Panc1 (cell line): ENCODE measurements around the gene PAQR4. TPM values are rescaled to one million over a fixed set of nuclear protein-coding genes. Genes with fewer than 3 reads are reported as not detected.

Source experiments
- ATAC-seq: fragments of 200-7000 bp; cut with Tn5 transposase; 2 replicates; pipeline ENCODE4 v1.9.1; 2020; ENCODE audit warnings: mild to moderate bottlenecking, moderate library complexity
- BruUV-seq: library from RNA; stranded (reverse); fragments of 400-500 nt; replicated peaks from 2 replicates; lab custom pipeline; 2021; lab: Mats Ljungman, UMichigan
- CTCF ChIA-PET: fragments of 300-600 bp; sonication (Branson Sonifier 250); formaldehyde crosslinking; loops from one replicate; lab custom pipeline; 2022; ENCODE audit warnings: antibody characterized with exemption; lab: Charles Lee
- POLR2A ChIA-PET: fragments of 300-600 bp; sonication (Branson Sonifier 250); formaldehyde crosslinking; loops from one replicate; lab custom pipeline; 2022; ENCODE audit warnings: antibody characterized with exemption; lab: Charles Lee
- DNase-seq: peaks from one replicate; pipeline ENCODE4 v3.0.0-alpha.2; 2010; ENCODE audit warnings: low read depth, low spot score
- H3K27ac ChIP-seq: 2 replicates; pipeline ENCODE4 v1.5.1; 2011; ENCODE audit warnings: mild to moderate bottlenecking, low read length, inconsistent platforms
- H3K27me3 ChIP-seq: fragments of 200-500 bp; sonication (Bioruptor generic); 2 replicates; pipeline ENCODE4 v1.6.0; 2014; ENCODE audit warnings: low read length, inconsistent platforms; ENCODE audit not compliant: control insufficient read depth, insufficient read depth
- H3K36me3 ChIP-seq: fragments of 200-500 bp; sonication (Bioruptor generic); 2 replicates; pipeline ENCODE4 v1.5.1; 2014; ENCODE audit warnings: inconsistent platforms, mild to moderate bottlenecking, low read length, moderate library complexity; ENCODE audit not compliant: control insufficient read depth, insufficient read depth
- H3K4me1 ChIP-seq: 2 replicates; pipeline ENCODE4 v1.5.1; 2011; ENCODE audit warnings: inconsistent platforms, mild to moderate bottlenecking, low read length, moderate library complexity; ENCODE audit not compliant: control insufficient read depth, insufficient read depth
- H3K4me3 ChIP-seq, 2 experiments: 2 replicates each; pipeline ENCODE4 v1.5.1; 2011 to 2012; ENCODE audit warnings: low read depth in 2 of 2, low read length in 2 of 2, mild to moderate bottlenecking in 2 of 2, inconsistent platforms in 1 of 2, moderate library complexity in 1 of 2
- H3K9me3 ChIP-seq: fragments of 200-500 bp; sonication (Bioruptor generic); 2 replicates; pipeline ENCODE4 v1.5.1; 2014; ENCODE audit warnings: low read depth, mild to moderate bottlenecking, inconsistent platforms, low read length, moderate library complexity; ENCODE audit not compliant: control insufficient read depth, insufficient read depth
- POLR2AphosphoS5 ChIP-seq: IDR thresholded peaks from 2 replicates; pipeline ENCODE4 v1.6.1; 2012; ENCODE audit warnings: mild to moderate bottlenecking, low read depth, low read length, moderate library complexity
- SIN3A ChIP-seq: IDR thresholded peaks from 2 replicates; pipeline ENCODE4 v1.6.1; 2012; ENCODE audit warnings: low read depth, mild to moderate bottlenecking, low read length, moderate library complexity, borderline replicate concordance; ENCODE audit not compliant: insufficient read depth
- TCF7L2 ChIP-seq: IDR thresholded peaks from 2 replicates; pipeline ENCODE4 v1.6.1; 2011; ENCODE audit warnings: mild to moderate bottlenecking, low read depth, low read length, inconsistent platforms
- in situ Hi-C: cut with HindIII; loops from 2 replicates; pipeline ENCODE4 v1.10.0; 2016; ENCODE audit warnings: low sequenced_read_pairs, low pct_unique_long_range_greater_than_20kb
- intact Hi-C: fragments of 100-400 bp; cut with micrococcal nuclease; formaldehyde crosslinking; loops from one replicate; pipeline ENCODE4 v1.10.0; 2022; ENCODE audit not compliant: unreplicated experiment
- total RNA-seq: library from RNA; stranded (reverse); gene quantifications from one replicate; pipeline ENCODE4 v1.2.1, GENCODE V29; 2021; ENCODE audit not compliant: unreplicated experiment
- TF ChIP-seq, protein P1 (sequence below): fragments of 450-650 bp; IDR thresholded peaks from 2 replicates; pipeline ENCODE4 v1.5.1; 2017; ENCODE audit warnings: mild to moderate bottlenecking
- TF ChIP-seq, protein P2 (sequence below), 2 experiments: IDR thresholded peaks; 2 replicates each; pipeline ENCODE4 v1.6.1; 2011 to 2012; ENCODE audit warnings: low read depth in 2 of 2, control low read depth in 1 of 2, low read length in 1 of 2, mild to moderate bottlenecking in 1 of 2, moderate library complexity in 1 of 2; ENCODE audit not compliant: insufficient read depth in 1 of 2

PAQR4 gene
- total RNA-seq, 1 experiment from 2014 or later, result 51.8 TPM

DNA sequence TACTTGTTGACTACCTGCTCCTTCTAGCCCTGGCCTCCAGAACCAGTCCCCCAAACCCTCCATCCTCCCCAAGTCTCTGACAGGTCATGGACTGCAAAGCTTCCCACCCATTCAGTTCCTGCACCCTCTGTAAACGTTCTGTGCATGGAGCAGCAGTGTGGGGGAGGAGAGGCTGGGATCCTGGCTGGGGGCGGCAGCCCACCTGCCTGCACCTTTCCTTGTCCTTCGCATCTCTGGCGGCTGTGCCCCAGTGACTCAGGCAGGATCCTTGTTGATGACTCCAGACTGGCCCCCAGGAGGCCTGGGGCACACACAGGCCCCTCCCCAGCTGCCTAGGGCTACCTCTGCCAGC is 12.7 kb downstream of the PAQR4 start:
- ATAC-seq, result no peak
- H3K27me3 ChIP-seq, result no peaks in the 10 kb centered on the region
- TF ChIP-seq, protein P1, sequence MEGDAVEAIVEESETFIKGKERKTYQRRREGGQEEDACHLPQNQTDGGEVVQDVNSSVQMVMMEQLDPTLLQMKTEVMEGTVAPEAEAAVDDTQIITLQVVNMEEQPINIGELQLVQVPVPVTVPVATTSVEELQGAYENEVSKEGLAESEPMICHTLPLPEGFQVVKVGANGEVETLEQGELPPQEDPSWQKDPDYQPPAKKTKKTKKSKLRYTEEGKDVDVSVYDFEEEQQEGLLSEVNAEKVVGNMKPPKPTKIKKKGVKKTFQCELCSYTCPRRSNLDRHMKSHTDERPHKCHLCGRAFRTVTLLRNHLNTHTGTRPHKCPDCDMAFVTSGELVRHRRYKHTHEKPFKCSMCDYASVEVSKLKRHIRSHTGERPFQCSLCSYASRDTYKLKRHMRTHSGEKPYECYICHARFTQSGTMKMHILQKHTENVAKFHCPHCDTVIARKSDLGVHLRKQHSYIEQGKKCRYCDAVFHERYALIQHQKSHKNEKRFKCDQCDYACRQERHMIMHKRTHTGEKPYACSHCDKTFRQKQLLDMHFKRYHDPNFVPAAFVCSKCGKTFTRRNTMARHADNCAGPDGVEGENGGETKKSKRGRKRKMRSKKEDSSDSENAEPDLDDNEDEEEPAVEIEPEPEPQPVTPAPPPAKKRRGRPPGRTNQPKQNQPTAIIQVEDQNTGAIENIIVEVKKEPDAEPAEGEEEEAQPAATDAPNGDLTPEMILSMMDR, result no peak
- intact Hi-C loops (no loop called here), in situ Hi-C loops (no loop called here)
- peaks cover 2% of the 10 kb centered on the region; the same call in 1 of the 2 replicates for H3K36me3 ChIP-seq
- H3K27ac ChIP-seq, result peak overlapping the region; percentile 96
- peak overlapping the region in 1 of 2 experiments; percentile 70; a peak in 2 of 4 replicates for H3K4me3 ChIP-seq
- ChIA-PET POLR2A (no interaction called here), CTCF (no interaction called here)
- DNase-seq, result no peak
- H3K9me3 ChIP-seq, result no peaks in the 10 kb centered on the region
- H3K4me1 ChIP-seq, result peaks cover 36% of the 10 kb centered on the region
- TSS peak; percentile 95 for BruUV-seq

GRCh38 chr16:2982402-2982801 is 13.3 kb downstream of the PAQR4 start:
- Histone ChIP-seq H3K27me3 (no peaks in the 10 kb centered on the region), H3K4me1 (peaks cover 30% of the 10 kb centered on the region), H3K9me3 (no peaks in the 10 kb centered on the region), H3K27ac (peak overlapping the region; percentile 96), H3K36me3 (peaks cover 2% of the 10 kb centered on the region; the same call in 1 of the 2 replicates), H3K4me3 (no peak overlapping the region)
- ChIA-PET CTCF (no interaction called here), POLR2A (interaction anchor here (0.6 kb wide), 1 partner anchor 73 kb away, joined by 3 read pairs; no protein-coding TSS in a partner anchor)
- no TSS peak for BruUV-seq
- in situ Hi-C loops, result no loop called here
- TF ChIP-seq, protein P1, result no peak
- TF ChIP-seq POLR2AphosphoS5 (no peak), SIN3A (no peak), TCF7L2 (no peak)
- TF ChIP-seq, protein P2, sequence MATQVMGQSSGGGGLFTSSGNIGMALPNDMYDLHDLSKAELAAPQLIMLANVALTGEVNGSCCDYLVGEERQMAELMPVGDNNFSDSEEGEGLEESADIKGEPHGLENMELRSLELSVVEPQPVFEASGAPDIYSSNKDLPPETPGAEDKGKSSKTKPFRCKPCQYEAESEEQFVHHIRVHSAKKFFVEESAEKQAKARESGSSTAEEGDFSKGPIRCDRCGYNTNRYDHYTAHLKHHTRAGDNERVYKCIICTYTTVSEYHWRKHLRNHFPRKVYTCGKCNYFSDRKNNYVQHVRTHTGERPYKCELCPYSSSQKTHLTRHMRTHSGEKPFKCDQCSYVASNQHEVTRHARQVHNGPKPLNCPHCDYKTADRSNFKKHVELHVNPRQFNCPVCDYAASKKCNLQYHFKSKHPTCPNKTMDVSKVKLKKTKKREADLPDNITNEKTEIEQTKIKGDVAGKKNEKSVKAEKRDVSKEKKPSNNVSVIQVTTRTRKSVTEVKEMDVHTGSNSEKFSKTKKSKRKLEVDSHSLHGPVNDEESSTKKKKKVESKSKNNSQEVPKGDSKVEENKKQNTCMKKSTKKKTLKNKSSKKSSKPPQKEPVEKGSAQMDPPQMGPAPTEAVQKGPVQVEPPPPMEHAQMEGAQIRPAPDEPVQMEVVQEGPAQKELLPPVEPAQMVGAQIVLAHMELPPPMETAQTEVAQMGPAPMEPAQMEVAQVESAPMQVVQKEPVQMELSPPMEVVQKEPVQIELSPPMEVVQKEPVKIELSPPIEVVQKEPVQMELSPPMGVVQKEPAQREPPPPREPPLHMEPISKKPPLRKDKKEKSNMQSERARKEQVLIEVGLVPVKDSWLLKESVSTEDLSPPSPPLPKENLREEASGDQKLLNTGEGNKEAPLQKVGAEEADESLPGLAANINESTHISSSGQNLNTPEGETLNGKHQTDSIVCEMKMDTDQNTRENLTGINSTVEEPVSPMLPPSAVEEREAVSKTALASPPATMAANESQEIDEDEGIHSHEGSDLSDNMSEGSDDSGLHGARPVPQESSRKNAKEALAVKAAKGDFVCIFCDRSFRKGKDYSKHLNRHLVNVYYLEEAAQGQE (IDR thresholded peaks at IDR 0.05; ENCODE audit: insufficient read depth in 1 of 2, low read depth in 2 of 2, low read length in 1 of 2), result no peak
- no peak for ATAC-seq
- intact Hi-C loops, result no loop called here
- DNase-seq, result no peak
